ENCODE data around the gene CHRM4. TPM values are rescaled to one million over a fixed set of nuclear protein-coding genes. Genes with fewer than 3 reads are reported as not detected.

CHRM4 gene
- total and polyA plus RNA-seq, 12 donors = 0.03 to 0.32 (median 0.30) TPM; not detected in 9

DNA sequence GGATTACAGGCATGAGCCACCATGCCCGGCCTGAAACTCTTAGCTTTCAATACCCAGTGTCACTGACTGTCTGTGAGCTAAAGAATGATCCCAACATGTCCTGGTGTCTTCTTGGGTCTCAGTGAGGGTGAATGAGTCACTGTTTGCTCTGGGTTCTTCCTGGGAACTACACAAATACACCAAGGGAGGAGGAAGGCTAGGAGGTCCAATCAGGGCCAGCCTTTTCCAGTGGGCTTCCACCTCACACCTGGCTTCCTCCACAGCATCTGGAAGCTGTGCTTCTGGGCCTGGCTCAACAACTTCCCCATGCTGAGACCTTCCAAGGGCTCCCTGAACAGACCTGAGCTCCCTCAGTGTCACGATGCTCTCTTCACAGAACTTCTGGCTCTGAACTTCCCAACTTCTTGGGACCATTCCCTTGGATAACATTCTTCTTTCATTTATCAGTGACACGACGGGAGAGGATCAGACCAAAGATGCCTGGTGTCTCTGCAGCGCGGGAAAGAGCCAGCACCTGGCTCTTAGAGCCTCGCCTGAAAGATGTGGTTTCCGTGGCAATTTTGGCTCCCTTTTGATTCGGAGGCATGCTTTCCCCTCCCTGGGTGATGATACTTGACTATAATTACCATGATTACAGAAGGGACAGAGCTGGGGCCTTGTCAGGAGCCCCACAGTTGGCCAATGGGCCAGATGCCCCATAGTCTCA lies 22.3 kb upstream of the CHRM4 start:
- ATAC-seq (no peak), DNase-seq (no peak)
- H3K36me3 ChIP-seq = peaks cover 0 to 88% (median 36%) of the 10 kb centered on the region in 9 donors
- H3K27me3 ChIP-seq = no peaks in the 10 kb centered on the region
- intact Hi-C loops (cut with DNase I) = no loop called here
- WGBS, 2 donors = 79 to 89% methylated on average over 9 of the region's 9 CpGs
- no peak overlapping the region for H3K27ac ChIP-seq
- TF ChIP-seq, protein P1, sequence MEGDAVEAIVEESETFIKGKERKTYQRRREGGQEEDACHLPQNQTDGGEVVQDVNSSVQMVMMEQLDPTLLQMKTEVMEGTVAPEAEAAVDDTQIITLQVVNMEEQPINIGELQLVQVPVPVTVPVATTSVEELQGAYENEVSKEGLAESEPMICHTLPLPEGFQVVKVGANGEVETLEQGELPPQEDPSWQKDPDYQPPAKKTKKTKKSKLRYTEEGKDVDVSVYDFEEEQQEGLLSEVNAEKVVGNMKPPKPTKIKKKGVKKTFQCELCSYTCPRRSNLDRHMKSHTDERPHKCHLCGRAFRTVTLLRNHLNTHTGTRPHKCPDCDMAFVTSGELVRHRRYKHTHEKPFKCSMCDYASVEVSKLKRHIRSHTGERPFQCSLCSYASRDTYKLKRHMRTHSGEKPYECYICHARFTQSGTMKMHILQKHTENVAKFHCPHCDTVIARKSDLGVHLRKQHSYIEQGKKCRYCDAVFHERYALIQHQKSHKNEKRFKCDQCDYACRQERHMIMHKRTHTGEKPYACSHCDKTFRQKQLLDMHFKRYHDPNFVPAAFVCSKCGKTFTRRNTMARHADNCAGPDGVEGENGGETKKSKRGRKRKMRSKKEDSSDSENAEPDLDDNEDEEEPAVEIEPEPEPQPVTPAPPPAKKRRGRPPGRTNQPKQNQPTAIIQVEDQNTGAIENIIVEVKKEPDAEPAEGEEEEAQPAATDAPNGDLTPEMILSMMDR (IDR thresholded peaks at IDR 0.05) = no peak
- H3K4me1 ChIP-seq = peaks cover 0 to 4% (median 0%) of the 10 kb centered on the region in 9 donors
- no peaks in the 10 kb centered on the region for H3K9me3 ChIP-seq
- H3K4me3 ChIP-seq = no peak overlapping the region

DNA sequence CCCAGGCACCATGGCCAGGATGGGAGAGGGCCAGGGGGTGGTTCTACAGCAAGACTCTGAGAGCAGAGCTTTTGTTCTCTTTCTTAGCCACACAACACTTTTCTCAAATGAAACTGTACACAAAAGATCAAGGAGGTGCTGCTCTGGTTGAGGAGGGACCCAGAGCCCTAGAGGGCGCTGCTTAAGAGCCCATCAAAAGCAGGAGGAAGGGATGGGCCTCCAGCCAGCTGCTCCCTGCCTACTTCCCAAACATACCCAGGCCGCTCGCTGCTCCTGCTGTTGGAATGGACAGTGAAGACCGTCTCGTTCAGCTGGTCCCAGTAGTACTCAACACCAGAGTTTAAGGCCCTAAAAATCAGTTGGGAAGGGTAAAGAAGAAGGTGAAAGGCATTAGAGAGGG lies 18.4 kb upstream of the CHRM4 start:
- DNase-seq (no peak), ATAC-seq (no peak)
- TF ChIP-seq, protein P1 (IDR thresholded peaks at IDR 0.05) = no peak
- Histone ChIP-seq H3K9me3 (no peaks in the 10 kb centered on the region), H3K4me1 (peaks cover 0 to 7% (median 2%) of the 10 kb centered on the region in 9 donors), H3K27me3 (no peaks in the 10 kb centered on the region), H3K27ac (no peak overlapping the region), H3K4me3 (no peak overlapping the region), H3K36me3 (peaks cover 0 to 96% (median 50%) of the 10 kb centered on the region in 9 donors)
- intact Hi-C loops (cut with DNase I) = no loop called here
- WGBS, 2 donors = 73 to 74% methylated on average over 5 of the region's 5 CpGs

DNA sequence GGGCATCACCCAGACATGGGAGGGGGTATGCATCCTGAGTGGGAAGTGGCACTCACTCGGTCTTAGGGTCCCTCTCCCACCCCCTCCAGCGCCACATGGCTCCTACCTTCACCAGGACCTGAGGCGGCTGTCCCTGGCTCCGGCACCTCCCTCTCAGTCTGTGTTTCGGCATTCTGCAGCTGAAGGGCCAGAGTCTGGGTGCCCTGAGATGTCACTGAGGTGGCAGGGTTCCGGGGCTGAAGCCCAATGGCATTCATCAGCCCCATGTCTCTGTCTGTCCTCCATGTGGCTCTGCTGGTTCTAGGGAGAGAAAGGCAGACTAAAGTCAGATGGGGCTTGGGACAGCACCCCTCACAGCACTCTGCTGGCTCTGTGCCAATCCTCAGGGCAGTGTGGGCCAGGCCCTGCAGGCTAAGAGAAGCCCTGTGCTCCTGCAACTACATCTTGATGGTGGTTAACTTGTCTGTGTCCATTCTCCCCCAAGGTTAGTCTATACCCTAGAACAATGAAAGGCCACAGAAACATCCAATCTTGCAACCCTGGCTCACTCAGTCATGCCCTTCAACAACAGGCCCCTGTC lies 16.9 kb upstream of the CHRM4 start:
- TF ChIP-seq, protein P1 (IDR thresholded peaks at IDR 0.05) = no peak
- ATAC-seq (peak in 1 of 8 donors; percentile 18), DNase-seq (no peak)
- peaks cover 0 to 23% (median 9%) of the 10 kb centered on the region in 9 donors for H3K4me1 ChIP-seq
- H3K9me3 ChIP-seq = no peaks in the 10 kb centered on the region
- H3K27ac ChIP-seq = no peak overlapping the region
- 93 to 94% methylated on average over 6 of the region's 6 CpGs for WGBS, 2 donors
- H3K27me3 ChIP-seq = no peaks in the 10 kb centered on the region
- H3K36me3 ChIP-seq = peaks cover 0 to 92% (median 46%) of the 10 kb centered on the region in 9 donors
- intact Hi-C loops (cut with DNase I) = no loop called here
- H3K4me3 ChIP-seq = no peak overlapping the region

DNA sequence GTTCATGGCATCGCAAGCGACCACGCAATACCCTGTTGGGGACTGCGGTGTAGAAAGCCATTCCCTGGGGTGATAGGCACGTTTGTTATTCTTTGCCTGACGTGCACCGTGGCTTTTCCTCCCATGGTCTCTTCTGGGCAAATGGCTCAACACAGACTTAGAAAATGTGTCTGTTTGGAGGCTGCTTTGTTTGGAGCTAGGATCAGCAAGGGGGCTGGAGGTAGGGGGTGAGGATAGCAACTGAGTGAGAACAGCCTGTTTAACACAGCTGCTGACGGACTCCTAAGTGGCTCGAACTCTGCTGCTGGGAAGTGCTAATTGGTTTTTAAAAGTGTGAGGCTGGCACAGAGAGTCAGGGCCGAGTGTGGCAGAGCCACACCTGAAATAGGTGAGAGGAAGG lies 16.1 kb upstream of the CHRM4 start:
- intact Hi-C loops (cut with DNase I) = no loop called here
- TF ChIP-seq, protein P1 (IDR thresholded peaks at IDR 0.05) = no peak
- ATAC-seq (no peak), DNase-seq (no peak)
- no peak overlapping the region for H3K27ac ChIP-seq
- H3K4me1 ChIP-seq = peaks cover 5 to 31% (median 16%) of the 10 kb centered on the region in 9 donors
- peaks cover 0 to 91% (median 46%) of the 10 kb centered on the region in 9 donors for H3K36me3 ChIP-seq
- no peaks in the 10 kb centered on the region for H3K9me3 ChIP-seq
- 79 to 84% methylated on average over 10 of the region's 10 CpGs for WGBS, 2 donors
- H3K4me3 ChIP-seq = no peak overlapping the region
- H3K27me3 ChIP-seq = no peaks in the 10 kb centered on the region

Data from heart right ventricle (tissue), 16 donors.